ENCODE measurements around the gene TM9SF1. TPM values are rescaled to one million over a fixed set of nuclear protein-coding genes. Genes with fewer than 3 reads are reported as not detected.

TM9SF1 gene
- total RNA-seq, 1 donor from 2014 or later, result 35.0 TPM

- Mint-ChIP-seq H3K4me3 (ENCODE audit: unreplicated experiment) (peak overlapping the region; percentile 89), H3K27me3 (ENCODE audit: unreplicated experiment) (peaks cover 11% of the 10 kb centered on the region), H3K36me3 (ENCODE audit: unreplicated experiment) (no peaks in the 10 kb centered on the region), H3K4me1 (ENCODE audit: low read depth, unreplicated experiment) (peaks cover 6% of the 10 kb centered on the region), H3K9me3 (ENCODE audit: unreplicated experiment) (peaks cover 8% of the 10 kb centered on the region), H3K27ac (ENCODE audit: unreplicated experiment) (peak overlapping the region; percentile 28)
- DNase-seq, result no peak
- TF ChIP-seq, protein P1, sequence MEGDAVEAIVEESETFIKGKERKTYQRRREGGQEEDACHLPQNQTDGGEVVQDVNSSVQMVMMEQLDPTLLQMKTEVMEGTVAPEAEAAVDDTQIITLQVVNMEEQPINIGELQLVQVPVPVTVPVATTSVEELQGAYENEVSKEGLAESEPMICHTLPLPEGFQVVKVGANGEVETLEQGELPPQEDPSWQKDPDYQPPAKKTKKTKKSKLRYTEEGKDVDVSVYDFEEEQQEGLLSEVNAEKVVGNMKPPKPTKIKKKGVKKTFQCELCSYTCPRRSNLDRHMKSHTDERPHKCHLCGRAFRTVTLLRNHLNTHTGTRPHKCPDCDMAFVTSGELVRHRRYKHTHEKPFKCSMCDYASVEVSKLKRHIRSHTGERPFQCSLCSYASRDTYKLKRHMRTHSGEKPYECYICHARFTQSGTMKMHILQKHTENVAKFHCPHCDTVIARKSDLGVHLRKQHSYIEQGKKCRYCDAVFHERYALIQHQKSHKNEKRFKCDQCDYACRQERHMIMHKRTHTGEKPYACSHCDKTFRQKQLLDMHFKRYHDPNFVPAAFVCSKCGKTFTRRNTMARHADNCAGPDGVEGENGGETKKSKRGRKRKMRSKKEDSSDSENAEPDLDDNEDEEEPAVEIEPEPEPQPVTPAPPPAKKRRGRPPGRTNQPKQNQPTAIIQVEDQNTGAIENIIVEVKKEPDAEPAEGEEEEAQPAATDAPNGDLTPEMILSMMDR (IDR thresholded peaks at IDR 0.05; ENCODE audit: partially characterized antibody, unreplicated experiment), result no peak
Observed at GRCh38 chr14:24194186-24194872, 912 bp downstream of the TM9SF1 start.

DNA sequence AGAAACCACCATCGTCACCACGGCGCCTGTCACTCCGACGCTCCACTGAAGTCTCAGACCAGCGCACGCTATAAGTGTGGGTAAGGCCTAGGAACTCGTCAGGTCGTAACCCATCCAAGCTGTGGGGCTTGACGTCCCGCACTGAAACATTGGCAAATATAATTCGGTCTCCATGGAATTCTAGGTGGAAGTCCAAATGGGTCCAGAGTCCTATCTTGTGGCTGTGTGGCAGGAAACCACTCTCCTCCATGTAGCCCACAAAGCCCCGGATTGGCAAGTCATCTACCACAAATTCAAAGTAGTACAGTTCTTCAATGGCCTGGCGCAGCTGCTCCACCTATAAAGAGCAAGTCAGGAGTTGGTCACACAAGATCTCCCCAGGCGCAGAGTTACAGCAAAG lies 2.3 kb downstream of the TM9SF1 start:
- TF ChIP-seq, protein P1 (IDR thresholded peaks at IDR 0.05; ENCODE audit: partially characterized antibody, unreplicated experiment), result no peak
- H3K4me3 Mint-ChIP-seq (ENCODE audit: unreplicated experiment), result no peak overlapping the region
- peaks cover 8% of the 10 kb centered on the region for H3K9me3 Mint-ChIP-seq (ENCODE audit: unreplicated experiment)

GRCh38 chr14:24190416-24190815 lies 4.8 kb downstream of the TM9SF1 start:
- Mint-ChIP-seq H3K4me1 (ENCODE audit: low read depth, unreplicated experiment) (peaks cover 2% of the 10 kb centered on the region), H3K4me3 (ENCODE audit: unreplicated experiment) (no peak overlapping the region), H3K36me3 (ENCODE audit: unreplicated experiment) (no peaks in the 10 kb centered on the region), H3K27ac (ENCODE audit: unreplicated experiment) (no peak overlapping the region), H3K9me3 (ENCODE audit: unreplicated experiment) (peaks cover 5% of the 10 kb centered on the region), H3K27me3 (ENCODE audit: unreplicated experiment) (peaks cover 6% of the 10 kb centered on the region)
- TF ChIP-seq, protein P1 (IDR thresholded peaks at IDR 0.05; ENCODE audit: partially characterized antibody, unreplicated experiment), result no peak
- DNase-seq, result no peak

More for the DNA sequence above, 2.3 kb downstream of the TM9SF1 start:
- DNase-seq, result no peak
- Mint-ChIP-seq H3K4me1 (ENCODE audit: low read depth, unreplicated experiment) (peaks cover 6% of the 10 kb centered on the region), H3K27ac (ENCODE audit: unreplicated experiment) (no peak overlapping the region), H3K27me3 (ENCODE audit: unreplicated experiment) (peaks cover 11% of the 10 kb centered on the region), H3K36me3 (ENCODE audit: unreplicated experiment) (no peaks in the 10 kb centered on the region)

GRCh38 chr14:24189460-24189859 lies 5.8 kb downstream of the TM9SF1 start:
- no peaks in the 10 kb centered on the region for H3K4me1 Mint-ChIP-seq (ENCODE audit: low read depth, unreplicated experiment)
- TF ChIP-seq, protein P1 (IDR thresholded peaks at IDR 0.05; ENCODE audit: partially characterized antibody, unreplicated experiment), result no peak
- peak overlapping the region; percentile 17 for H3K27ac Mint-ChIP-seq (ENCODE audit: unreplicated experiment)
- peaks cover 7% of the 10 kb centered on the region for H3K27me3 Mint-ChIP-seq (ENCODE audit: unreplicated experiment)
- no peak overlapping the region for H3K4me3 Mint-ChIP-seq (ENCODE audit: unreplicated experiment)
- no peaks in the 10 kb centered on the region for H3K36me3 Mint-ChIP-seq (ENCODE audit: unreplicated experiment)
- peaks cover 5% of the 10 kb centered on the region for H3K9me3 Mint-ChIP-seq (ENCODE audit: unreplicated experiment)
- no peak for DNase-seq

- H3K27me3 Mint-ChIP-seq (ENCODE audit: unreplicated experiment), result peaks cover 5% of the 10 kb centered on the region
- H3K4me1 Mint-ChIP-seq (ENCODE audit: low read depth, unreplicated experiment), result no peaks in the 10 kb centered on the region
- H3K4me3 Mint-ChIP-seq (ENCODE audit: unreplicated experiment), result peak overlapping the region; percentile 85
- TF ChIP-seq, protein P1 (IDR thresholded peaks at IDR 0.05; ENCODE audit: partially characterized antibody, unreplicated experiment), result no peak
- H3K9me3 Mint-ChIP-seq (ENCODE audit: unreplicated experiment), result peaks cover 5% of the 10 kb centered on the region
- no peak overlapping the region for H3K27ac Mint-ChIP-seq (ENCODE audit: unreplicated experiment)
- DNase-seq, result no peak
- H3K36me3 Mint-ChIP-seq (ENCODE audit: unreplicated experiment), result no peaks in the 10 kb centered on the region
Observed at GRCh38 chr14:24189059-24189375, 6.2 kb downstream of the TM9SF1 start.

All from glutamatergic neuron (in vitro differentiated cells).